HCT116 (cell line): ENCODE data around the gene SLC8A1.

ENCODE experiments used
- CEBPB ChIP-seq: IDR thresholded peaks from 2 replicates; pipeline ENCODE4 v1.6.1; 2012; ENCODE audit warnings: low read depth
- EZH2 ChIP-seq: fragments of 200-600 bp; sonication (generic); IDR thresholded peaks from 2 replicates; pipeline ENCODE4 v1.6.1; 2017; ENCODE audit warnings: antibody characterized with exemption, mixed run types
- ZNF274 ChIP-seq: fragments of 200-500 bp; sonication (Bioruptor generic); IDR thresholded peaks from 2 replicates; pipeline ENCODE4 v1.6.1; 2014; ENCODE audit warnings: mild to moderate bottlenecking, low read depth, low read length, inconsistent platforms
- TF ChIP-seq, protein P1 (sequence below), 3 experiments: fragments of 200-600 bp in 1 of 3; sonication (generic) in 1 of 3; IDR thresholded peaks in 2 of 3; conservative IDR thresholded peaks in 1 of 3; 2 replicates each; pipeline ENCODE4 v1.5.1; 2012 to 2017; ENCODE audit warnings: low read depth in 2 of 3, low read length in 2 of 3, antibody characterized with exemption in 1 of 3, borderline replicate concordance in 1 of 3, control low read depth in 1 of 3, mild to moderate bottlenecking in 1 of 3, mixed read lengths in 1 of 3, mixed run types in 1 of 3, moderate library complexity in 1 of 3; ENCODE audit not compliant: insufficient read depth in 1 of 3
- TF ChIP-seq, protein P2 (sequence below): IDR thresholded peaks from 2 replicates; pipeline ENCODE4 v1.6.1; 2011; ENCODE audit warnings: mild to moderate bottlenecking, low read length, moderate library complexity; ENCODE audit not compliant: insufficient replicate concordance; ENCODE audit errors: extremely low read depth

DNA sequence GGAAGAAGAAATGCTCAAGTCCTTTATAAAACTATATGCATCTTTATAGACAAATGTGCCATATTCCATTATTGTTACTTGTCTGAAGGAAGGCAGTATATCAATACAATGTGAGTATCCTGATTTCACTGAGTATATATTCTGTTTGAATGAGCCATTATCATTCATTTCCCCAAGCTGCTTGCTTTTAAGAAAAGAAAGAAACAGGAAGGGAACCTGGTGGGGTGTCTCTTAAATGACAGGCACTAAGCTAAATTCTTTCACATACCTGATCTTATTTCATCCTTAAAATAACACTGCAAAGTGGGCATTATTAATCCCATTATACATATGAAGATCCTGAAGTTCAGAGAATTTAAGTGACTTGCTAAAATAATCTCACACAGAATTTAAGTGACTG is 307.9 kb downstream of the SLC8A1 start:
- TF ChIP-seq, protein P1, sequence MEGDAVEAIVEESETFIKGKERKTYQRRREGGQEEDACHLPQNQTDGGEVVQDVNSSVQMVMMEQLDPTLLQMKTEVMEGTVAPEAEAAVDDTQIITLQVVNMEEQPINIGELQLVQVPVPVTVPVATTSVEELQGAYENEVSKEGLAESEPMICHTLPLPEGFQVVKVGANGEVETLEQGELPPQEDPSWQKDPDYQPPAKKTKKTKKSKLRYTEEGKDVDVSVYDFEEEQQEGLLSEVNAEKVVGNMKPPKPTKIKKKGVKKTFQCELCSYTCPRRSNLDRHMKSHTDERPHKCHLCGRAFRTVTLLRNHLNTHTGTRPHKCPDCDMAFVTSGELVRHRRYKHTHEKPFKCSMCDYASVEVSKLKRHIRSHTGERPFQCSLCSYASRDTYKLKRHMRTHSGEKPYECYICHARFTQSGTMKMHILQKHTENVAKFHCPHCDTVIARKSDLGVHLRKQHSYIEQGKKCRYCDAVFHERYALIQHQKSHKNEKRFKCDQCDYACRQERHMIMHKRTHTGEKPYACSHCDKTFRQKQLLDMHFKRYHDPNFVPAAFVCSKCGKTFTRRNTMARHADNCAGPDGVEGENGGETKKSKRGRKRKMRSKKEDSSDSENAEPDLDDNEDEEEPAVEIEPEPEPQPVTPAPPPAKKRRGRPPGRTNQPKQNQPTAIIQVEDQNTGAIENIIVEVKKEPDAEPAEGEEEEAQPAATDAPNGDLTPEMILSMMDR (IDR thresholded peaks at IDR 0.05 in 2 of 3, conservative IDR thresholded peaks at IDR 0.05 in 1 of 3; ENCODE audit: borderline replicate concordance in 1 of 3, insufficient read depth in 1 of 3, low read depth in 2 of 3, low read length in 2 of 3): no peak
- TF ChIP-seq, protein P2, sequence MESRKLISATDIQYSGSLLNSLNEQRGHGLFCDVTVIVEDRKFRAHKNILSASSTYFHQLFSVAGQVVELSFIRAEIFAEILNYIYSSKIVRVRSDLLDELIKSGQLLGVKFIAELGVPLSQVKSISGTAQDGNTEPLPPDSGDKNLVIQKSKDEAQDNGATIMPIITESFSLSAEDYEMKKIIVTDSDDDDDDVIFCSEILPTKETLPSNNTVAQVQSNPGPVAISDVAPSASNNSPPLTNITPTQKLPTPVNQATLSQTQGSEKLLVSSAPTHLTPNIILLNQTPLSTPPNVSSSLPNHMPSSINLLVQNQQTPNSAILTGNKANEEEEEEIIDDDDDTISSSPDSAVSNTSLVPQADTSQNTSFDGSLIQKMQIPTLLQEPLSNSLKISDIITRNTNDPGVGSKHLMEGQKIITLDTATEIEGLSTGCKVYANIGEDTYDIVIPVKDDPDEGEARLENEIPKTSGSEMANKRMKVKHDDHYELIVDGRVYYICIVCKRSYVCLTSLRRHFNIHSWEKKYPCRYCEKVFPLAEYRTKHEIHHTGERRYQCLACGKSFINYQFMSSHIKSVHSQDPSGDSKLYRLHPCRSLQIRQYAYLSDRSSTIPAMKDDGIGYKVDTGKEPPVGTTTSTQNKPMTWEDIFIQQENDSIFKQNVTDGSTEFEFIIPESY: no peak
- TF ChIP-seq ZNF274 (no peak), EZH2 (no peak), CEBPB (no peak)
